Pons (tissue), 1 donor: Measurements from ENCODE around the gene PANX1.

Source experiments
- DNase-seq: peaks from one replicate; pipeline ENCODE4 v3.0.0-alpha.2; 2016; ENCODE audit warnings: low spot score

Gene PANX1

GRCh38 chr11:94185416-94186084, 56.9 kb downstream of the PANX1 start:
- DNase-seq: no peak

- no peak for DNase-seq
Measured at GRCh38 chr11:94186342-94187203, 57.9 kb downstream of the PANX1 start.

GRCh38 chr11:94193288-94193687, 64.6 kb downstream of the PANX1 start:
- DNase-seq: no peak

- no peak for DNase-seq
Measured at GRCh38 chr11:94194712-94195111, 66.1 kb downstream of the PANX1 start.

- no peak for DNase-seq
Measured at GRCh38 chr11:94196363-94196762, 67.7 kb downstream of the PANX1 start.

GRCh38 chr11:94198718-94199117, 70.1 kb downstream of the PANX1 start:
- DNase-seq: no peak

- no peak for DNase-seq
Measured at GRCh38 chr11:94199136-94200130, 70.8 kb downstream of the PANX1 start.

- DNase-seq: no peak
Measured at GRCh38 chr11:94201004-94201465, 72.4 kb downstream of the PANX1 start.

GRCh38 chr11:94203070-94203469, 74.4 kb downstream of the PANX1 start:
- DNase-seq: no peak

- DNase-seq: no peak
Measured at GRCh38 chr11:94211261-94211830, 82.7 kb downstream of the PANX1 start.

GRCh38 chr11:94212898-94213297, 84.3 kb downstream of the PANX1 start:
- no peak for DNase-seq

GRCh38 chr11:94217705-94218104, 89.1 kb downstream of the PANX1 start:
- no peak for DNase-seq

- no peak for DNase-seq
Measured at GRCh38 chr11:94218372-94218771, 89.7 kb downstream of the PANX1 start.

GRCh38 chr11:94219771-94220170, 91.1 kb downstream of the PANX1 start:
- DNase-seq: no peak

GRCh38 chr11:94224078-94224477, 95.4 kb downstream of the PANX1 start:
- DNase-seq: no peak
